ENCODE results near the gene HVCN1.

DNA sequence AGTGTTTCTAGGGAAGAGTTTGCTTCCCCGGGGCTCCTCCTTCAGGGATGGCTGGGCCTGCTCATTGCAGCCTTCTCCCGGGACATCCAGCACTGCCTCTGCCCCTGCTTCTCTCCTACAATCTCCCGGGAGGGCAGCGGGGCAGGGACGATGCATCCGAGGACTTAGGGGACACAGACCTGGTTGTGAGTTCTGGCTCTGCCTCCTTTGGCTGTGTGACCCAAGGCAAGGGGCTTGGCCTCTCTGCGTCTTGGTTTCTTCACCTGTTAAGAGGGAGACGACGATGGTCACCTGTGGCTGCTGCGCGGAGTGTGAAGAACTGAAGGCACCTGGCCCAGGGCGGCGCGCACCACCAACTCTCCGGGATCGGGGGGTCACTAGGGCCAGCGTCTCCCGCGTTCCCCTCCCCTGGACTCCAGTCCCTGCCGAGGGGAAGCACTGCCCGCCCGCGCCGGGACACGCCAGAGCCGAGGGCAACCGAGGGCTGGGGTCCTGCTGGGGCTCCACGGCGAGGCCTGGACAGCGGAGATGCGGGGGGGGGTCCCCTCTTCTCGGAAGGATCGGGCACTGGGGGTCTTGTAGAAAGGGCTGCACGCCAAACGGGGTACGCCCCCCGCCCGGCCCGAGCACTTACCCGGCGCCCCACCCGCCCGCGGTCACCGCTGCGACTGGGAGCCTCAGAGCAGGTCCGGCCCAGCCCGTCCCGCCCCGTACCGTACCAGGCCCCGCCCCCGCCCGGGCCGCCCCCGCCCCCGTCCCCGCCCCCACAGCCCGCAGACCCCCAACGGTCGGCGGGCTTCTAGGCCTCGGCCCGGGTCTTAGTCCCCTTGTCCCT, at the start of gene HVCN1:
- TF ChIP-seq EZH2 (IDR thresholded peaks at IDR 0.05), result no peak
- TF ChIP-seq FOXP2 (optimal IDR thresholded peaks at IDR 0.05; ENCODE audit: control extremely low read depth, extremely low read length, insufficient read depth), result no peak
- TF ChIP-seq POLR2AphosphoS5 (IDR thresholded peaks at IDR 0.05; ENCODE audit: borderline replicate concordance, low read depth, low read length), result no peak
